Astrocyte (in vitro differentiated cells and primary cell): Measurements from ENCODE around the gene DIP2C.

Experiments
- EZH2 ChIP-seq: IDR thresholded peaks from 2 replicates; pipeline ENCODE4 v1.6.1; 2012; ENCODE audit warnings: mild to moderate bottlenecking, low read length, inconsistent platforms; ENCODE audit not compliant: insufficient read depth
- TF ChIP-seq, protein P1 (sequence below): IDR thresholded peaks from 2 replicates; pipeline ENCODE4 v1.5.1; 2011; ENCODE audit warnings: low read depth, mild to moderate bottlenecking, inconsistent platforms, low read length, moderate library complexity; ENCODE audit not compliant: insufficient read depth

DNA sequence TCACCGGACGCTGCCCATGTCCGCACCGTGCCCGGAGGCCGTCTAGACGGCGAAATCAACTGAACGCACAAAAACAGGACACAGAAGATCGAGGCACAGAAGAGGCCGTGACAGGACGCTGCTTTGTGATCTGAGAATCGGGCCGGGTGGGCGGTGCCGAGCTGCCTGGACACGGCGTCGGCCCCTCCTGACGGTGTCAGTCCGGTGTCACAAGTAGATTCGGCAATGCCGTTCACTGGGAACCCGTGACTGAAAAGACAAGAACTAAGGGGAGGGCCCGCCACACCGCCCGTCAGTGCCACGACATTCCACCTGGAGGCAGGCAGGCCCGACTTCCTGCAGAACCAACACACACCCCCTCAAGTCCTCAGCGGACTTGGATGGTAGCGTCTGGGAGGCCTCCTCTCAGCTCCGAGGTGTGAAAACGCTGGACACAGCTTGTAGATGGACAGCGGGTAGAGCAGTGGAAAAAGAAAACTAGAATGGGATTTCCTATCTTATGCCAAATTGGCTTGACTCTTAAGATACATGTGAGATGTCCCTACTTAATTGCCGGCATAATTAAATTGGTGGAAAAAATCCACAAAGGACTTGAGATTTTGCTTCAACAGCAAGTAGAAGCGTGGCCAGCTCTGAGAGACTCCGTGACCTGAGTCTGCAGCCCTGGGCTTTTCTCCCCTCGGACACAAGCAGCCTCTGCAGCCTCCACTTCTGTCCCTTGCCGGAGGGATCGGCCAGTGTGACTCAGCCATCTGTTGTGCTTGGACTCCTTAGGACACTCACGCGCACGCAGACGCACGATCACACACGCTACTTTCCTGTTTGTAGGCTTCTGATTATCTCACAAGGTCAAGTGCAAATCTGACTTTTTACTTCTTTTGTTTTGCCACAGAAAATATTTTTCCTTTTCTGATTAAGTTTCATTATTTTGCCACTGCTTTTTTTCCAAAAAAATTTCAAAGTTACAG is 269.0 kb downstream of the DIP2C start:
- TF ChIP-seq, protein P1, sequence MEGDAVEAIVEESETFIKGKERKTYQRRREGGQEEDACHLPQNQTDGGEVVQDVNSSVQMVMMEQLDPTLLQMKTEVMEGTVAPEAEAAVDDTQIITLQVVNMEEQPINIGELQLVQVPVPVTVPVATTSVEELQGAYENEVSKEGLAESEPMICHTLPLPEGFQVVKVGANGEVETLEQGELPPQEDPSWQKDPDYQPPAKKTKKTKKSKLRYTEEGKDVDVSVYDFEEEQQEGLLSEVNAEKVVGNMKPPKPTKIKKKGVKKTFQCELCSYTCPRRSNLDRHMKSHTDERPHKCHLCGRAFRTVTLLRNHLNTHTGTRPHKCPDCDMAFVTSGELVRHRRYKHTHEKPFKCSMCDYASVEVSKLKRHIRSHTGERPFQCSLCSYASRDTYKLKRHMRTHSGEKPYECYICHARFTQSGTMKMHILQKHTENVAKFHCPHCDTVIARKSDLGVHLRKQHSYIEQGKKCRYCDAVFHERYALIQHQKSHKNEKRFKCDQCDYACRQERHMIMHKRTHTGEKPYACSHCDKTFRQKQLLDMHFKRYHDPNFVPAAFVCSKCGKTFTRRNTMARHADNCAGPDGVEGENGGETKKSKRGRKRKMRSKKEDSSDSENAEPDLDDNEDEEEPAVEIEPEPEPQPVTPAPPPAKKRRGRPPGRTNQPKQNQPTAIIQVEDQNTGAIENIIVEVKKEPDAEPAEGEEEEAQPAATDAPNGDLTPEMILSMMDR = no peak
- no peak for TF ChIP-seq EZH2
